MG63 (cell line): ENCODE results near the gene USP35. TPM values are rescaled to one million over a fixed set of nuclear protein-coding genes. Genes with fewer than 3 reads are reported as not detected.

Experiments used
- DNase-seq: peaks from one replicate; pipeline ENCODE4 v3.0.0-alpha.2; 2020
- H3K27me3 ChIP-seq: fragments of 250-450 bp; sonication (Bioruptor Pico); 2 replicates; pipeline ENCODE4 v1.5.1; 2020; ENCODE audit warnings: mild to moderate bottlenecking, moderate library complexity
- H3K36me3 ChIP-seq: fragments of 250-450 bp; sonication (Bioruptor Pico); 2 replicates; pipeline ENCODE4 v1.5.1; 2020; ENCODE audit warnings: mild to moderate bottlenecking, moderate library complexity
- H3K4me3 ChIP-seq: fragments of 250-450 bp; sonication (Bioruptor Pico); 2 replicates; pipeline ENCODE4 v1.5.1; 2020; ENCODE audit warnings: mild to moderate bottlenecking, moderate library complexity
- H3K9me3 ChIP-seq: fragments of 250-450 bp; sonication (Bioruptor Pico); 2 replicates; pipeline ENCODE4 v1.5.1; 2020; ENCODE audit warnings: mild to moderate bottlenecking, moderate library complexity
- total RNA-seq: library from RNA; depleted of rRNA; stranded (reverse); fragments of >200 nt; shearing (Covaris generic); gene quantifications from 2 replicates; pipeline ENCODE4 v1.2.3, GENCODE V29; 2014; ENCODE audit warnings: low replicate concordance; rRNA removed

Gene USP35
- total RNA-seq, 1 experiment from 2014 or later = 4.5 TPM

DNA sequence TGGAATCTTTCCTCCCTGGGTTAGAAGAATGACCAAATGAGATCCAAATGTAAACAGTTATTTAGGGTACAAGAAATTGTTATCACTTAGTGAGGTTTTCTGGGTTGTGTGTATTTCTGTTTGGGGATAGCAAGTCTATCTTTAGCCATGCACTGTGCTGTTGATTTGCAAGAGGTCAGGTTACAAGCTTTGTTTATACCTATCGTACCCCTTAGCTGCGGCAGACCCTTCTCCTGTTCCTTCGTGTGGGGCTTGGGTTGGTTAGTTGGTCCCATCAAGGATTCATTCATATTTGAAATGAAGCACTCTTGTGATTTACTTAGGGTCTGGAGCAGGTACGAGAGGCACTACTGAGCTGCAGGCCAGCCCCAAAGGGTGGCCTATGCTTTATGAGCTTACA, 72.6 kb downstream of the USP35 start:
- Histone ChIP-seq H3K36me3 (no peaks in the 10 kb centered on the region), H3K27me3 (no peaks in the 10 kb centered on the region), H3K4me3 (no peak overlapping the region), H3K9me3 (no peaks in the 10 kb centered on the region)
- no peak for DNase-seq

DNA sequence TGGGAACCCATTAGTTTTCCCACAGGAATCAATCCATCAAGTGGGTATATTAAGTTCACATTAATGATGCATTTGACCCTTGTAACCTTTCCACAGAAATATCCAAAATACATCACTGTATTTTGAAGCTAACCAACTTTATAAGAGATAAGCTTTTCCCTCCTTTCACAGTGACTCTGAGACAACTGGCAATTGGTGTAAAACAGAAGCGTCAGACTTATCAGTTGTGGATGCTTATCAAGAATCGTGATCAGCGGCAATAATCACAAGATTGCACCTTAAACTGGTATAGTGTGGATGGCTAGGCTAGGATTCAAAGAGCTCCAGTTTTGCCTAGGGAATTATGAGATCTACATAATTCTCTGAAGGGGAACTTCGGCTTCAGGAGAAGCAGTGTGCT, 73.1 kb downstream of the USP35 start:
- no peaks in the 10 kb centered on the region for H3K36me3 ChIP-seq

DNA sequence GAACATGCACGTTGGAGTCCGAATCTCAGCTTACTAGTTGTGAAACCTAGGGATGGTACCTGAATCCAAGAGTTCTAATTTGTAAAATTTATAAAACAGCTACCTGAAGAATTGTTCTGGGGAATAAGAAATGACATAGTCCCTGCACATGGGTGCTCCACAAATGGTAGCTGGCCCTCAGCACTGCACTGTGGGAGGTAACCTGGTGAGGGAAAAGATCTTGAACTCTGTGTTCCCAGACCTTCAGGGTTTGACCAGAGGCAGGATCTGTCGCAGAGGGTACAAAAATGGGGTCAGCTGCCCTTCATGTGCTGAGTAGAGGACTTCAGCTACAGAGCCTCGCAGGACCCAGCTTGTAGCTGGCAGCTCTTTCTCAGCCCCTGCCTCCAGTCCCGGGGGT, 73.5 kb downstream of the USP35 start:
- no peak for DNase-seq
- H3K36me3 ChIP-seq = no peaks in the 10 kb centered on the region
- H3K4me3 ChIP-seq = no peak overlapping the region
- H3K9me3 ChIP-seq = no peaks in the 10 kb centered on the region
- H3K27me3 ChIP-seq = no peaks in the 10 kb centered on the region

More for the DNA sequence above, 73.1 kb downstream of the USP35 start:
- Histone ChIP-seq H3K9me3 (no peaks in the 10 kb centered on the region), H3K27me3 (no peaks in the 10 kb centered on the region), H3K4me3 (no peak overlapping the region)
- no peak for DNase-seq

DNA sequence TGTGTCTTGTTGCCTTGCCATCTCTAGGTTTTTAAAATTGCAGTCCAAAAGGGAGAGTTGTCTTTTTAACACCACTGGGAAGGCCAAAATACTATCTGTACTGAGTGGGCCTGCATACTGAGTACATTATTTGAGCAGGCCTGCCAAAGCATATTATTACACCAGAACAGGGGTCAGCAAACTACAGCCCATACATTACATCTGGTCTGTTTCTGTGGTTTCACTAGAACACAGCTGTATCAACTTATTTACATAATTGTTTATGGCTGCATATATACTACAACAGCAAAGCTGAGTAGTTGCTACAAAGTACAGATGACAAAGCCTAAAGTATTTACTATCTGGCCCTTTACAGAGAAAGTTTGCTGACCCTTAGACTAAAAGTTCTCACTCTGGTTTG, 74.0 kb downstream of the USP35 start:
- no peaks in the 10 kb centered on the region for H3K27me3 ChIP-seq
- H3K36me3 ChIP-seq = no peaks in the 10 kb centered on the region
- no peak for DNase-seq
- H3K9me3 ChIP-seq = no peaks in the 10 kb centered on the region
- no peak overlapping the region for H3K4me3 ChIP-seq

Other genes starting within 250 kb of the USP35 start
- gene INTS4, start 194.3 kb upstream of the USP35 start, total RNA-seq = 11.0 and 11.3 TPM in 2 replicates
- gene KCTD14, start 165.6 kb upstream of the USP35 start, total RNA-seq = 5.8 and 12.8 TPM in 2 replicates
- gene THRSP, start 125.1 kb upstream of the USP35 start, total RNA-seq = 0.63 TPM in 1 of 2 replicates, not detected in the other
- 77.7 and 95.3 TPM in 2 replicates for gene NDUFC2, start 109.1 kb upstream of the USP35 start, total RNA-seq
- gene ALG8, start 49.3 kb upstream of the USP35 start, total RNA-seq = 33.6 and 110 TPM in 2 replicates
- gene KCTD21, start 293 bp upstream of the USP35 start, total RNA-seq = 1.7 and 4.3 TPM in 2 replicates
- gene GAB2, start 228.9 kb downstream of the USP35 start, total RNA-seq = under 0.01 and 0.54 TPM in 2 replicates